ENCODE results near the gene WDFY4. TPM values are rescaled to one million over a fixed set of nuclear protein-coding genes. Genes with fewer than 3 reads are reported as not detected.

The WDFY4 gene
- total and polyA plus RNA-seq, 7 experiments from 2014 or later, result 0.12 to 39.3 (median 1.5) TPM

DNA sequence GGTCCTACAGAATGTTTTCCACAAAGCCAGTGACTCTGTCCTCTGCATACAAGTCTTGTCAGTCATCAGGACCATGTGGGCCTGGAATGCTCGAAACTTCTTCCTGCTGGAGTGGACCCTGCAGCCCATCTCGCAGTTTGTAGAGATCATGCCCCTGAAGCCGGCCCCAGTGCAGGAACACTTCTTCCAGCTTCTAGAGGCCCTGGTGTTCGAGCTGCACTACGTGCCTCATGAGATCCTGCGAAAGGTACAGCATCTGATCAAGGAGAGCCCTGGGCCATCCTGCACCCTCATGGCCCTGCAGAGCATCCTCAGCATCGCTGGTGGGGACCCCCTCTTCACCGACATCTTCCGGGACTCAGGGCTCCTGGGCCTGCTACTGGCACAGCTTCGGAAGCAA lies 46.5 kb downstream of the WDFY4 start:
- intact Hi-C loops (cut with micrococcal nuclease), result no loop called here
- Histone ChIP-seq H3K36me3 (ENCODE audit: control insufficient read depth in 2 of 3, insufficient read depth in 3 of 3, low read length in 3 of 3) (no peaks in the 10 kb centered on the region), H3K9me3 (ENCODE audit: control insufficient read depth in 2 of 3, low read length in 3 of 3) (no peaks in the 10 kb centered on the region), H3K27ac (ENCODE audit: low read depth, low read length) (no peak overlapping the region), H3K4me3 (ENCODE audit: low read length) (no peak overlapping the region), H3K27me3 (ENCODE audit: control insufficient read depth in 2 of 2, insufficient read depth in 2 of 2, low read length in 2 of 2) (no peaks in the 10 kb centered on the region), H3K4me1 (ENCODE audit: control insufficient read depth in 2 of 2, insufficient read depth in 2 of 2, low read length in 2 of 2) (no peaks in the 10 kb centered on the region)
- no peak overlapping the region for H3K4me3 Mint-ChIP-seq
- POLR2A ChIA-PET, result no interaction called here
- H3K36me3 Mint-ChIP-seq, result no peaks in the 10 kb centered on the region
- H3K27me3 Mint-ChIP-seq, result peaks cover 0 to 5% (median 0%) of the 10 kb centered on the region in 5 donors
- ATAC-seq, result no peak
- no peaks in the 10 kb centered on the region for H3K4me1 Mint-ChIP-seq
- DNase-seq, result no peak
- CTCF ChIA-PET, result no interaction called here
- no peak overlapping the region for H3K27ac Mint-ChIP-seq
- H3K9me3 Mint-ChIP-seq, result peaks cover 0 to 2% (median 0%) of the 10 kb centered on the region in 11 donors

DNA sequence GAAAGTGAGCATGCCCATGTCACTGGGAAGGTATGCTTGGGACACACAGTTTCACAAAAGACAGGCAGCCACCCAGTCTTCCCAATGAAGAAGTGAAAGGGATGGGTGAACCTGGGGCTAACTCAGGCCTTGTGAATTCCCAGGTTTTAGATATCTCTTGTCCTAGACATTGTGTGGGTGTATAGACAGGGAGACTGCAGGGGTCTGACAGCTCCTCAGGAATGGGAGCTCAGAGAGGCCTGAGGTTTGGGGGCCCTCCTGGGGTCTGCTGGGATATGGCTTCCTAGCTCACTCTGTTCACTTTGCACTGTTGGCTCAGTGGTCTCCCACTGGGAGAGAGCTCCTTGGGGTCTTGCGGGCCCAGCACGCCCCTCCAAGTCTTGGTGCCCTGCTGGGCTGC lies 47.0 kb downstream of the WDFY4 start:
- intact Hi-C loops (cut with micrococcal nuclease), result no loop called here
- POLR2A ChIA-PET, result no interaction called here
- DNase-seq (no peak), ATAC-seq (no peak)
- Mint-ChIP-seq H3K27ac (no peak overlapping the region), H3K4me1 (no peaks in the 10 kb centered on the region), H3K36me3 (no peaks in the 10 kb centered on the region), H3K4me3 (no peak overlapping the region), H3K9me3 (peaks cover 0 to 2% (median 0%) of the 10 kb centered on the region in 11 donors), H3K27me3 (peaks cover 0 to 5% (median 0%) of the 10 kb centered on the region in 5 donors)
- no peaks in the 10 kb centered on the region for H3K9me3 ChIP-seq (ENCODE audit: control insufficient read depth in 2 of 3, low read length in 3 of 3)
- no peak overlapping the region for H3K27ac ChIP-seq (ENCODE audit: low read depth, low read length)
- H3K36me3 ChIP-seq (ENCODE audit: control insufficient read depth in 2 of 3, insufficient read depth in 3 of 3, low read length in 3 of 3), result no peaks in the 10 kb centered on the region
- CTCF ChIA-PET, result no interaction called here
- no peaks in the 10 kb centered on the region for H3K4me1 ChIP-seq (ENCODE audit: control insufficient read depth in 2 of 2, insufficient read depth in 2 of 2, low read length in 2 of 2)
- H3K4me3 ChIP-seq (ENCODE audit: low read length), result no peak overlapping the region
- H3K27me3 ChIP-seq (ENCODE audit: control insufficient read depth in 2 of 2, insufficient read depth in 2 of 2, low read length in 2 of 2), result no peaks in the 10 kb centered on the region

DNA sequence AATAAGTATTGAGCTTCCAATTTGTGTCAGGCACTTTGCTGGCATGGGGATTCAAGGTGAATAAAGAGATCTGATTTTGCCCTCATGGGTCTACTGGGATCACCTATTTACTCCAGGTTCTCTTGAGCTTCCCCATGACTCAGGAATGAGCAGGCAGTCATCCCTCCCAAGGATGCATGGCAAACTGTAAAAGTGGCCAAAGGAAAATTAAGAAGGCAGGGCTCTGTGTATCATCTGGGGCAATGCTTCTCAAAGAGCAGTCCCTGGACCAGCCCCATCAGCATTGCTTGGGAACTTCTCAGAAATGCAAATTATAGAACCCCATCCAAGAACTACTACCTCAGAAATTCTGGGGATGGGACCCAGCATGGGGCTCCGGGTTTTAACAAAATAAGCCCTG lies 48.7 kb downstream of the WDFY4 start:
- no peaks in the 10 kb centered on the region for H3K27me3 ChIP-seq (ENCODE audit: control insufficient read depth in 2 of 2, insufficient read depth in 2 of 2, low read length in 2 of 2)
- H3K36me3 ChIP-seq (ENCODE audit: control insufficient read depth in 2 of 3, insufficient read depth in 3 of 3, low read length in 3 of 3), result no peaks in the 10 kb centered on the region
- peaks cover 0 to 2% (median 0%) of the 10 kb centered on the region in 11 donors for H3K9me3 Mint-ChIP-seq
- ChIA-PET POLR2A (no interaction called here), CTCF (no interaction called here)
- intact Hi-C loops (cut with micrococcal nuclease), result no loop called here
- no peaks in the 10 kb centered on the region for H3K36me3 Mint-ChIP-seq
- H3K27ac ChIP-seq (ENCODE audit: low read depth, low read length), result no peak overlapping the region
- no peak for DNase-seq
- H3K4me3 Mint-ChIP-seq, result no peak overlapping the region
- H3K9me3 ChIP-seq (ENCODE audit: control insufficient read depth in 2 of 3, low read length in 3 of 3), result no peaks in the 10 kb centered on the region
- H3K4me1 ChIP-seq (ENCODE audit: control insufficient read depth in 2 of 2, insufficient read depth in 2 of 2, low read length in 2 of 2), result no peaks in the 10 kb centered on the region
- H3K4me3 ChIP-seq (ENCODE audit: low read length), result no peak overlapping the region
- ATAC-seq, result no peak
- H3K4me1 Mint-ChIP-seq, result no peaks in the 10 kb centered on the region
- peaks cover 0 to 5% (median 0%) of the 10 kb centered on the region in 5 donors for H3K27me3 Mint-ChIP-seq
- no peak overlapping the region for H3K27ac Mint-ChIP-seq

DNA sequence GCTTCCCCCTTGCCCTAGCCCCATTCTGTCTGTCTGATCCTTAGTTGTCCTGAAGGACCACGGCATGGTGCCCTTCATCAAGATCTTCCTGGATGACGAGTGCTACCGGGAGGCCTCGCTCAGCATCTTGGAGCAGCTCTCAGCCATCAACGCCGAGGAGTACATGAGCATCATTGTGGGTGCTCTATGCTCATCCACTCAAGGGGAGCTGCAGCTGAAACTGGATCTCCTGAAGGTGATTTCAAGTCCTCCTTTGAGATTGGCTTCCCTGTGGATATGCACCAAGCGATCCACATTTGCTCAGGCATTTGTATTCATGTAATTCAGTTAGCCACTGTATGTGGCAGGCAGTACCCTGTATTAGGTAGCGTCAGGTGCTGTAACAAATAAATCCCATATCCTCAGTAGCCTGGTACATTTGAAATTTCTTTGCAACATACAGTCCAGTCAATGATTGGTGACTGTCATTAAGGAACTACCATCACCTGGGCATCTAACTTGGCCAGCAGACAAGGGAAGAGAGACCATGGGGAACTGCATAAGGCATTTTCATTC lies 51.2 kb downstream of the WDFY4 start:
- no peak overlapping the region for H3K27ac ChIP-seq (ENCODE audit: low read depth, low read length)
- POLR2A ChIA-PET, result no interaction called here
- CTCF ChIA-PET, result no interaction called here
- H3K4me3 Mint-ChIP-seq, result no peak overlapping the region
- intact Hi-C loops (cut with micrococcal nuclease), result no loop called here
- no peaks in the 10 kb centered on the region for H3K4me1 ChIP-seq (ENCODE audit: control insufficient read depth in 2 of 2, insufficient read depth in 2 of 2, low read length in 2 of 2)
- H3K9me3 Mint-ChIP-seq, result peaks cover 0 to 2% (median 0%) of the 10 kb centered on the region in 11 donors
- H3K27me3 Mint-ChIP-seq, result peaks cover 0 to 3% (median 0%) of the 10 kb centered on the region in 5 donors
- no peaks in the 10 kb centered on the region for H3K4me1 Mint-ChIP-seq
- H3K27ac Mint-ChIP-seq, result no peak overlapping the region
- H3K4me3 ChIP-seq (ENCODE audit: low read length), result no peak overlapping the region
- no peaks in the 10 kb centered on the region for H3K9me3 ChIP-seq (ENCODE audit: control insufficient read depth in 2 of 3, low read length in 3 of 3)
- H3K36me3 Mint-ChIP-seq, result no peaks in the 10 kb centered on the region
- H3K27me3 ChIP-seq (ENCODE audit: control insufficient read depth in 2 of 2, insufficient read depth in 2 of 2, low read length in 2 of 2), result no peaks in the 10 kb centered on the region
- no peak for ATAC-seq
- no peaks in the 10 kb centered on the region for H3K36me3 ChIP-seq (ENCODE audit: control insufficient read depth in 2 of 3, insufficient read depth in 3 of 3, low read length in 3 of 3)
- DNase-seq, result no peak

DNA sequence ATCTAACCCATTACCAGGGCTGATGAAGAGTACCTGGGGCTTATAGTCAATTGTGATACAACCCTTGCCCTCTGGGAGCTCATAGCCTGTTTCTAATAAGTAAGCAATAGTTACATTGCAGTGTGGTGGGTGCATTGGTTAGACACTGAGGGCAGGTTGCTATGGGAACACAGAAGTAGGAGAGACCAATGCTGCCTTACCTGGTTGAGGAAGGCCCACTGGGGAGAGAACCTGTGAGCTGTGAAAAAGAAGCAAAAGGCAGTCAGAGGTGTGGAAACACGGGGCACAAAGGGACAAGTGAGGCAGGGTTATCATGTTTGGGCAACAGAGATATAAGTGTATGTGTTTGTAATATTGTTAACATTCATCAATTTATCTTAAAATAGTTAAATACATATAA lies 51.9 kb downstream of the WDFY4 start:
- Histone ChIP-seq H3K4me1 (ENCODE audit: control insufficient read depth in 2 of 2, insufficient read depth in 2 of 2, low read length in 2 of 2) (no peaks in the 10 kb centered on the region), H3K27me3 (ENCODE audit: control insufficient read depth in 2 of 2, insufficient read depth in 2 of 2, low read length in 2 of 2) (no peaks in the 10 kb centered on the region), H3K9me3 (ENCODE audit: control insufficient read depth in 2 of 3, low read length in 3 of 3) (no peaks in the 10 kb centered on the region), H3K4me3 (ENCODE audit: low read length) (no peak overlapping the region), H3K27ac (ENCODE audit: low read depth, low read length) (no peak overlapping the region), H3K36me3 (ENCODE audit: control insufficient read depth in 2 of 3, insufficient read depth in 3 of 3, low read length in 3 of 3) (no peaks in the 10 kb centered on the region)
- peaks cover 0 to 2% (median 0%) of the 10 kb centered on the region in 11 donors for H3K9me3 Mint-ChIP-seq
- H3K27ac Mint-ChIP-seq, result no peak overlapping the region
- intact Hi-C loops (cut with micrococcal nuclease), result no loop called here
- H3K4me3 Mint-ChIP-seq, result no peak overlapping the region
- no peaks in the 10 kb centered on the region for H3K4me1 Mint-ChIP-seq
- ChIA-PET CTCF (no interaction called here), POLR2A (no interaction called here)
- no peak for ATAC-seq
- H3K27me3 Mint-ChIP-seq, result peaks cover 0 to 3% (median 0%) of the 10 kb centered on the region in 5 donors
- H3K36me3 Mint-ChIP-seq, result no peaks in the 10 kb centered on the region
- no peak for DNase-seq

DNA sequence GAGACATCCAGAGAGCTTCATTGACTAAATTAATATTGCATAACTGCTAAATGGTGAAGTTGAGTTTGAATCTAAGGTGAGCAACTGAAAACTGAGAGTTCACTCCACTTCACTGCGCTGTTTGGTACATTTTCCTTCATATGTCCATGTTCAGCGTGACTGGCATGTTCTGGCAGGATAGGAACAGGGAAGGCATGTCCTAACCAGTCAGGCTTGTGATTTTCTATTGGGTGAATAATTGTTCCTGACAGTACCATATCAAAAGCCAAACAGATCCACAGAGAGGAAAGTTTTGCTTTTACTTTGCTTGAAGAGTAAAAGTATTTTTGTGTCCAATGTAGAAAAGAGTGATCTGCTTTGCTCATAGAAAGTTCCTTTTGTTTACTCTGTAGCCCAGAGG lies 53.2 kb downstream of the WDFY4 start:
- CTCF ChIA-PET, result no interaction called here
- no peak for ATAC-seq

DNA sequence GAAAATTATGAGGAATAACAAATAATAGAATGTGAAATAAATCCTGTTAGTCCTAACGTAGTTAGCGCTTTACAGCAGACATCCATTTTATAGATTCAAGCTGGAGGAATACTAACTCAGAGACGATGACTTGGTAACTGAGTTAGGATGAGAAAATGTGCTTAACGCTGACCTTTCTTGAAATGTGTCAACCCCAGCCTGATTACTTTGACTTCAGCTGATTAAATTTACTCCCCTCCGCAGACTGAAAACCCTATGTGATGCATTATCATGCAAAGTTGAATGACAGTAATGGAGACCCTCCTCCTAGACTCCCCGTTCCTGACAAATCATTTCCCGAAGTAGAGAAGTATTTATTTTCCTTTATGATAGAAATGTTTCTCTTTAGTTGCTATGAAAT lies 54.5 kb downstream of the WDFY4 start:
- Histone ChIP-seq H3K36me3 (ENCODE audit: control insufficient read depth in 2 of 3, insufficient read depth in 3 of 3, low read length in 3 of 3) (no peaks in the 10 kb centered on the region), H3K27ac (ENCODE audit: low read depth, low read length) (no peak overlapping the region), H3K9me3 (ENCODE audit: control insufficient read depth in 2 of 3, low read length in 3 of 3) (no peaks in the 10 kb centered on the region), H3K4me3 (ENCODE audit: low read length) (no peak overlapping the region), H3K27me3 (ENCODE audit: control insufficient read depth in 2 of 2, insufficient read depth in 2 of 2, low read length in 2 of 2) (no peaks in the 10 kb centered on the region), H3K4me1 (ENCODE audit: control insufficient read depth in 2 of 2, insufficient read depth in 2 of 2, low read length in 2 of 2) (no peaks in the 10 kb centered on the region)
- DNase-seq (no peak), ATAC-seq (no peak)
- H3K27me3 Mint-ChIP-seq, result peaks cover 0 to 4% (median 3%) of the 10 kb centered on the region in 5 donors
- H3K36me3 Mint-ChIP-seq, result no peaks in the 10 kb centered on the region
- ChIA-PET POLR2A (no interaction called here), CTCF (no interaction called here)
- no peaks in the 10 kb centered on the region for H3K9me3 Mint-ChIP-seq
- H3K27ac Mint-ChIP-seq, result no peak overlapping the region
- intact Hi-C loops (cut with micrococcal nuclease), result no loop called here
- no peaks in the 10 kb centered on the region for H3K4me1 Mint-ChIP-seq
- no peak overlapping the region for H3K4me3 Mint-ChIP-seq

More for the DNA sequence above, 53.2 kb downstream of the WDFY4 start:
- Histone ChIP-seq H3K36me3 (ENCODE audit: control insufficient read depth in 2 of 3, insufficient read depth in 3 of 3, low read length in 3 of 3) (no peaks in the 10 kb centered on the region), H3K27me3 (ENCODE audit: control insufficient read depth in 2 of 2, insufficient read depth in 2 of 2, low read length in 2 of 2) (no peaks in the 10 kb centered on the region), H3K4me3 (ENCODE audit: low read length) (no peak overlapping the region), H3K9me3 (ENCODE audit: control insufficient read depth in 2 of 3, low read length in 3 of 3) (no peaks in the 10 kb centered on the region), H3K27ac (ENCODE audit: low read depth, low read length) (no peak overlapping the region), H3K4me1 (ENCODE audit: control insufficient read depth in 2 of 2, insufficient read depth in 2 of 2, low read length in 2 of 2) (no peaks in the 10 kb centered on the region)
- Mint-ChIP-seq H3K9me3 (no peaks in the 10 kb centered on the region), H3K4me3 (no peak overlapping the region), H3K27ac (no peak overlapping the region), H3K36me3 (no peaks in the 10 kb centered on the region), H3K4me1 (no peaks in the 10 kb centered on the region), H3K27me3 (peaks cover 0 to 4% (median 3%) of the 10 kb centered on the region in 5 donors)
- intact Hi-C loops (cut with micrococcal nuclease), result no loop called here
- no peak for DNase-seq
- POLR2A ChIA-PET, result no interaction called here
